Breast epithelium (tissue), 4 donors: ENCODE data around the gene ZNF726. TPM values are rescaled to one million over a fixed set of nuclear protein-coding genes. Genes with fewer than 3 reads are reported as not detected.

ENCODE experiments used
- DNase-seq, 2 donors: peaks; one replicate each; pipeline ENCODE4 v3.0.0-alpha.2; 2019; ENCODE audit warnings: low spot score in 2 of 2
- H3K27ac ChIP-seq, 2 donors: fragments of 200-600 bp; sonication (generic) in 1 of 2; one replicate each; pipeline ENCODE4 v1.5.1; 2016 to 2019; ENCODE audit warnings: mild to moderate bottlenecking in 1 of 2
- H3K27me3 ChIP-seq, 2 donors: fragments of 200-600 bp; sonication (generic) in 1 of 2; one replicate each; pipeline versions ENCODE4 v1.5.1 to v1.6.0; 2017 to 2019; ENCODE audit warnings: control low read depth in 1 of 2, mild to moderate bottlenecking in 1 of 2
- H3K36me3 ChIP-seq: fragments of 200-600 bp; one replicate; pipeline ENCODE4 v1.5.1; 2019
- H3K4me1 ChIP-seq, 2 donors: fragments of 200-600 bp; sonication (generic); one replicate each; pipeline ENCODE4 v1.5.1; 2016 to 2019; ENCODE audit warnings: control low read depth in 1 of 2
- H3K4me3 ChIP-seq, 3 donors: fragments of 200-600 bp; sonication (generic); 1 replicate in 2 of 3; 2 replicates in 1 of 3; pipeline ENCODE4 v1.5.1; 2016 to 2019; ENCODE audit warnings: mild to moderate bottlenecking in 3 of 3, moderate library complexity in 2 of 3
- H3K9me3 ChIP-seq, 2 donors: fragments of 200-600 bp; sonication (generic) in 1 of 2; one replicate each; pipeline ENCODE4 v1.5.1; 2016 to 2019; ENCODE audit warnings: control low read depth in 1 of 2
- POLR2A ChIP-seq: fragments of 450-650 bp; IDR thresholded peaks from one replicate; pipeline ENCODE4 v1.6.1; 2016; ENCODE audit warnings: antibody characterized with exemption, mild to moderate bottlenecking, moderate library complexity
- POLR2AphosphoS5 ChIP-seq, 3 donors: sonication (generic); formaldehyde crosslinking; IDR thresholded peaks; one replicate each; pipeline ENCODE4 v1.6.1; 2017; ENCODE audit warnings: antibody characterized with exemption in 3 of 3
- intact Hi-C: fragments of 100-400 bp; cut with DNase I; formaldehyde crosslinking; loops from one replicate; pipeline ENCODE4 v1.15.1; 2023; ENCODE audit warnings: low total_unique reads
- total RNA-seq, 3 donors: library from RNA; depleted of rRNA; stranded (reverse); fragments of >200 nt; gene quantifications; one replicate each; pipeline ENCODE4 v1.1.0, GENCODE V29; 2016
- TF ChIP-seq, protein P1 (sequence below), 3 donors: fragments of 450-650 bp; IDR thresholded peaks; one replicate each; pipeline ENCODE4 v1.5.1; 2016 to 2017; ENCODE audit warnings: antibody characterized with exemption in 3 of 3, mild to moderate bottlenecking in 3 of 3, moderate library complexity in 3 of 3

The ZNF726 gene
- total RNA-seq, 3 donors from 2014 or later, result 1.6 to 9.4 (median 3.6) TPM

- intact Hi-C loops, result no loop called here
Measured at GRCh38 chr19:23904406-23904805, 10.3 kb upstream of the ZNF726 start.

DNA sequence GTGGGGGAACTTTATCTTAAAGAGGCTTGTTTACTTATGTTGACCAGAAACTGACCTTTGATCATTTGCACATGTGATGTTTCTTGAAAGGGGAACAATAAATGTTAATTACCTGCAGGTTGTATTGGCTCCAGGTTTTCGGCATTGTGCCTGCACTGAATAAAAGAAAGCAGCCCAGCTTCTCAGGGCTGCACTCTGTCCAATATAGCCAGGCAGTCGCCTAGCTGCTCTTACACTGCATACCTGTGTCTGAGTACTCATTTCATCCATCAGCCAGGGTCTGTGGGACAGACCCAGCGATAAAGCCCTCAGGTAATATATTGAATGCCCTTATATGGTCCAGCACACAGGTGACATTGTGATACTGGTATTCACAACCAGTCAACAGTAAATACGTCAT lies 8.9 kb upstream of the ZNF726 start:
- intact Hi-C loops, result no loop called here
- Histone ChIP-seq H3K27ac (no peak overlapping the region), H3K4me1 (no peaks in the 10 kb centered on the region)

More at GRCh38 chr19:23904406-23904805, 10.3 kb upstream of the ZNF726 start:
- no peaks in the 10 kb centered on the region for H3K36me3 ChIP-seq
- no peak overlapping the region for H3K27ac ChIP-seq
- TF ChIP-seq POLR2A (no peak), POLR2AphosphoS5 (IDR thresholded peaks at IDR 0.05) (no peak)
- TF ChIP-seq, protein P1, sequence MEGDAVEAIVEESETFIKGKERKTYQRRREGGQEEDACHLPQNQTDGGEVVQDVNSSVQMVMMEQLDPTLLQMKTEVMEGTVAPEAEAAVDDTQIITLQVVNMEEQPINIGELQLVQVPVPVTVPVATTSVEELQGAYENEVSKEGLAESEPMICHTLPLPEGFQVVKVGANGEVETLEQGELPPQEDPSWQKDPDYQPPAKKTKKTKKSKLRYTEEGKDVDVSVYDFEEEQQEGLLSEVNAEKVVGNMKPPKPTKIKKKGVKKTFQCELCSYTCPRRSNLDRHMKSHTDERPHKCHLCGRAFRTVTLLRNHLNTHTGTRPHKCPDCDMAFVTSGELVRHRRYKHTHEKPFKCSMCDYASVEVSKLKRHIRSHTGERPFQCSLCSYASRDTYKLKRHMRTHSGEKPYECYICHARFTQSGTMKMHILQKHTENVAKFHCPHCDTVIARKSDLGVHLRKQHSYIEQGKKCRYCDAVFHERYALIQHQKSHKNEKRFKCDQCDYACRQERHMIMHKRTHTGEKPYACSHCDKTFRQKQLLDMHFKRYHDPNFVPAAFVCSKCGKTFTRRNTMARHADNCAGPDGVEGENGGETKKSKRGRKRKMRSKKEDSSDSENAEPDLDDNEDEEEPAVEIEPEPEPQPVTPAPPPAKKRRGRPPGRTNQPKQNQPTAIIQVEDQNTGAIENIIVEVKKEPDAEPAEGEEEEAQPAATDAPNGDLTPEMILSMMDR (IDR thresholded peaks at IDR 0.05), result no peak
- H3K27me3 ChIP-seq, result no peaks in the 10 kb centered on the region
- peaks cover 14 to 29% of the 10 kb centered on the region in 2 donors for H3K9me3 ChIP-seq
- no peak overlapping the region for H3K4me3 ChIP-seq
- DNase-seq, result no peak
- H3K4me1 ChIP-seq, result no peaks in the 10 kb centered on the region

GRCh38 chr19:23906835-23907234 lies 7.9 kb upstream of the ZNF726 start:
- intact Hi-C loops, result no loop called here
- Histone ChIP-seq H3K9me3 (peaks cover 14 to 29% of the 10 kb centered on the region in 2 donors), H3K36me3 (no peaks in the 10 kb centered on the region), H3K27me3 (no peaks in the 10 kb centered on the region), H3K4me3 (no peak overlapping the region), H3K27ac (no peak overlapping the region), H3K4me1 (no peaks in the 10 kb centered on the region)
- no peak for DNase-seq
- TF ChIP-seq POLR2AphosphoS5 (IDR thresholded peaks at IDR 0.05), result no peak
- TF ChIP-seq POLR2A, result no peak
- TF ChIP-seq, protein P1 (IDR thresholded peaks at IDR 0.05), result no peak

More for the DNA sequence above, 8.9 kb upstream of the ZNF726 start:
- Histone ChIP-seq H3K36me3 (no peaks in the 10 kb centered on the region), H3K9me3 (peaks cover 14 to 29% of the 10 kb centered on the region in 2 donors), H3K27me3 (no peaks in the 10 kb centered on the region), H3K4me3 (no peak overlapping the region)
- TF ChIP-seq POLR2A, result no peak
- TF ChIP-seq POLR2AphosphoS5 (IDR thresholded peaks at IDR 0.05), result no peak
- TF ChIP-seq, protein P1 (IDR thresholded peaks at IDR 0.05), result no peak
- DNase-seq, result no peak

- Histone ChIP-seq H3K9me3 (peaks cover 14 to 29% of the 10 kb centered on the region in 2 donors), H3K27me3 (no peaks in the 10 kb centered on the region), H3K36me3 (no peaks in the 10 kb centered on the region), H3K27ac (no peak overlapping the region), H3K4me3 (no peak overlapping the region), H3K4me1 (no peaks in the 10 kb centered on the region)
- TF ChIP-seq, protein P1 (IDR thresholded peaks at IDR 0.05), result no peak
- TF ChIP-seq POLR2A, result no peak
- no peak for TF ChIP-seq POLR2AphosphoS5 (IDR thresholded peaks at IDR 0.05)
- intact Hi-C loops, result no loop called here
- DNase-seq, result no peak
Measured at GRCh38 chr19:23908165-23908564, 6.5 kb upstream of the ZNF726 start.

DNA sequence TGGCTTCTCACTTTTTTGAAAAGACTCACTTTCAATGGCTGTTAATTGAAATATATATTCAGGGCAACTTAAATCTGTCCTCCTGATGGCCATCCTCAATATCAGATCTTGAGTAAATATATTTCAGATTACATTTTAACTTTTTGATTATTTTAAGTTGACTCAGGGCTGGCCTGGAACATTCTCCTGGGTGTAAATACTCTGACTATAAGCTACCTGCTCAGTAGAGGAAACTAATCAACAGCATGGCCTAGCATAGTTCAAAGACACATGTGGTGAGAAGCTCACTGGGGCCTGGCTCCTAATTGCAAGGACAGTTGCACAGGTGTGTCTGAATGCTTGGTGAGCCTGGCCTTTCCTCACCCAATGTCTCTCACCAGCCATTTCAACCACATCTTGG lies 5.5 kb upstream of the ZNF726 start:
- no peaks in the 10 kb centered on the region for H3K36me3 ChIP-seq
- intact Hi-C loops, result no loop called here

More for the DNA sequence above, 5.5 kb upstream of the ZNF726 start:
- Histone ChIP-seq H3K9me3 (peaks cover 9 to 19% of the 10 kb centered on the region in 2 donors), H3K4me3 (no peak overlapping the region), H3K4me1 (no peaks in the 10 kb centered on the region), H3K27me3 (no peaks in the 10 kb centered on the region), H3K27ac (no peak overlapping the region)
- no peak for DNase-seq
- TF ChIP-seq POLR2A (no peak), POLR2AphosphoS5 (IDR thresholded peaks at IDR 0.05) (no peak)
- TF ChIP-seq, protein P1 (IDR thresholded peaks at IDR 0.05), result no peak
